Measurements from ENCODE around the gene SPIN1. TPM values are rescaled to one million over a fixed set of nuclear protein-coding genes. Genes with fewer than 3 reads are reported as not detected.

SPIN1 gene
- total and polyA plus RNA-seq, 2 experiments from 2014 or later, result 59.8 to 119 TPM

GRCh38 chr9:88522360-88522759 is 134.1 kb downstream of the SPIN1 start:
- Histone ChIP-seq H3K79me2 (no peaks in the 10 kb centered on the region), H3K4me1 (ENCODE audit: insufficient read depth) (no peaks in the 10 kb centered on the region), H3K27ac (no peak overlapping the region), H3K4me2 (no peak overlapping the region), H4K20me1 (ENCODE audit: insufficient read depth, poor library complexity, severe bottlenecking) (no peaks in the 10 kb centered on the region), H2AFZ (no peak overlapping the region), H3K9me2 (replicated peaks; ENCODE audit: insufficient read depth) (no peaks in the 10 kb centered on the region), H3K27me3 (no peaks in the 10 kb centered on the region), H3K36me3 (replicated peaks; ENCODE audit: insufficient read depth, low read depth) (no peaks in the 10 kb centered on the region), H3K9me3 (ENCODE audit: low read depth) (no peaks in the 10 kb centered on the region), H3K4me3 (no peak overlapping the region)
- no peak for DNase-seq (ENCODE audit: low spot score)
- TF ChIP-seq CTCF (IDR thresholded peaks at IDR 0.05; ENCODE audit: poor library complexity), result no peak
- TF ChIP-seq EZH2phosphoT487 (IDR thresholded peaks at IDR 0.05; ENCODE audit: low read depth, severe bottlenecking, unreplicated experiment), result no peak
- no peak for TF ChIP-seq EZH2 (IDR thresholded peaks at IDR 0.05; ENCODE audit: borderline replicate concordance)
- WGBS (ENCODE audit: low lambda C conversion rate, missing lambda C conversion rate), result 96% methylated on average over 4 of the region's 4 CpGs

DNA sequence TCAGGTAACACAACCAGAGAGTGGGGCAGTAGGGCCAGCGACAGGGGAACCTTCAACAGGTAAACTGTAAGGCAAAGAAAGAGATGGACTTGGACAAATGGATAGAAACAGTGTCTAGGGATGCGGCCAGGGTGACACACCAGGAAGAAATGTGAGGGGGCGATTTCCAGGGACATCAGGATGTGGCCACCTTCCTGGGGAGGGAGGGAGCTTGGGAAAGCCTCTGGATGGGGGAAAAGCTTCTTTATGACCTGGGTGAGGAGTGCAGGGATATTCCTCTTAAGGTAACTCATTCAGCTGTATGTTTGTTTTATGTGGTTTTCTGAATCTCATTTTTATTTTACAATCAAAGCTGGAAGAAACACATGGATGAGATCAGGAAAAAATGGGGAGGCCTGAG is 134.8 kb downstream of the SPIN1 start:
- H3K27ac ChIP-seq, result no peak overlapping the region
- no peaks in the 10 kb centered on the region for H3K9me2 ChIP-seq (replicated peaks; ENCODE audit: insufficient read depth)
- H3K36me3 ChIP-seq (replicated peaks; ENCODE audit: insufficient read depth, low read depth), result no peaks in the 10 kb centered on the region
- TF ChIP-seq EZH2 (IDR thresholded peaks at IDR 0.05; ENCODE audit: borderline replicate concordance) (no peak), EZH2phosphoT487 (IDR thresholded peaks at IDR 0.05; ENCODE audit: low read depth, severe bottlenecking, unreplicated experiment) (no peak), CTCF (IDR thresholded peaks at IDR 0.05; ENCODE audit: poor library complexity) (no peak)
- H2AFZ ChIP-seq, result no peak overlapping the region
- no peak overlapping the region for H3K4me2 ChIP-seq
- H3K4me3 ChIP-seq, result no peak overlapping the region
- no peaks in the 10 kb centered on the region for H4K20me1 ChIP-seq (ENCODE audit: insufficient read depth, poor library complexity, severe bottlenecking)
- no peak for DNase-seq (ENCODE audit: low spot score)
- no peaks in the 10 kb centered on the region for H3K79me2 ChIP-seq
- 85% methylated on average over 3 of the region's 3 CpGs for WGBS (ENCODE audit: low lambda C conversion rate, missing lambda C conversion rate)
- no peaks in the 10 kb centered on the region for H3K4me1 ChIP-seq (ENCODE audit: insufficient read depth)
- H3K27me3 ChIP-seq, result no peaks in the 10 kb centered on the region
- H3K9me3 ChIP-seq (ENCODE audit: low read depth), result no peaks in the 10 kb centered on the region

DNA sequence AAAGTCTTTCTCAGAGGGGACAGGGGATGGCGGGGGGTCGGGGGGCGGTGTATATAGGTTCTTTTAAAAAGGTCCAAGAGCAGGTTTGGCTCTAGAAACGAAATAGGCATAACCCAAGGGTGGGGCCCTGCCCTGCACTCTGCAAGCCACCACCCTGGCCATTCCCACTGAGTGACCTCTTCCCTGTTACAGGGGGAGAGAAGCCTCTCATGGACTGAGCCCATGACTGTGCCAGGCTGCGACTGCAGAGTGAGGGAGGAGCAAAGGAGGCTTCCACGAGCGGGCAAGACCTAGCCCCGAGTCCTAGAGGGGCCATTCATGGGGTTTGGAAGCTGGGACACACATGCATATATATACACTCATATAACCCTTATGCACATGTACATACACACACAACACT is 136.7 kb downstream of the SPIN1 start:
- no peaks in the 10 kb centered on the region for H3K9me3 ChIP-seq (ENCODE audit: low read depth)
- no peaks in the 10 kb centered on the region for H4K20me1 ChIP-seq (ENCODE audit: insufficient read depth, poor library complexity, severe bottlenecking)
- TF ChIP-seq EZH2 (IDR thresholded peaks at IDR 0.05; ENCODE audit: borderline replicate concordance) (no peak), EZH2phosphoT487 (IDR thresholded peaks at IDR 0.05; ENCODE audit: low read depth, severe bottlenecking, unreplicated experiment) (no peak), CTCF (IDR thresholded peaks at IDR 0.05; ENCODE audit: poor library complexity) (no peak)
- H3K27me3 ChIP-seq, result no peaks in the 10 kb centered on the region
- no peaks in the 10 kb centered on the region for H3K36me3 ChIP-seq (replicated peaks; ENCODE audit: insufficient read depth, low read depth)
- H3K4me1 ChIP-seq (ENCODE audit: insufficient read depth), result peaks cover 6% of the 10 kb centered on the region
- no peak for DNase-seq (ENCODE audit: low spot score)
- no peak overlapping the region for H3K4me3 ChIP-seq
- no peak overlapping the region for H2AFZ ChIP-seq
- no peak overlapping the region for H3K4me2 ChIP-seq
- WGBS (ENCODE audit: low lambda C conversion rate, missing lambda C conversion rate), result 89% methylated on average over 8 of the region's 8 CpGs
- no peaks in the 10 kb centered on the region for H3K79me2 ChIP-seq
- no peaks in the 10 kb centered on the region for H3K9me2 ChIP-seq (replicated peaks; ENCODE audit: insufficient read depth)
- H3K27ac ChIP-seq, result no peak overlapping the region

- Histone ChIP-seq H3K79me2 (no peaks in the 10 kb centered on the region), H3K27me3 (no peaks in the 10 kb centered on the region), H4K20me1 (ENCODE audit: insufficient read depth, poor library complexity, severe bottlenecking) (no peaks in the 10 kb centered on the region), H3K4me1 (ENCODE audit: insufficient read depth) (peaks cover 23% of the 10 kb centered on the region), H2AFZ (no peak overlapping the region), H3K4me3 (no peak overlapping the region), H3K27ac (no peak overlapping the region), H3K9me3 (ENCODE audit: low read depth) (no peaks in the 10 kb centered on the region), H3K9me2 (replicated peaks; ENCODE audit: insufficient read depth) (no peaks in the 10 kb centered on the region), H3K4me2 (no peak overlapping the region), H3K36me3 (replicated peaks; ENCODE audit: insufficient read depth, low read depth) (no peaks in the 10 kb centered on the region)
- 85% methylated on average over 7 of the region's 7 CpGs for WGBS (ENCODE audit: low lambda C conversion rate, missing lambda C conversion rate)
- no peak for TF ChIP-seq EZH2 (IDR thresholded peaks at IDR 0.05; ENCODE audit: borderline replicate concordance)
- no peak for TF ChIP-seq EZH2phosphoT487 (IDR thresholded peaks at IDR 0.05; ENCODE audit: low read depth, severe bottlenecking, unreplicated experiment)
- no peak for TF ChIP-seq CTCF (IDR thresholded peaks at IDR 0.05; ENCODE audit: poor library complexity)
- DNase-seq (ENCODE audit: low spot score), result no peak
Measured at GRCh38 chr9:88527618-88528017, 139.4 kb downstream of the SPIN1 start.

Measured in hepatocyte (in vitro differentiated cells).